SK-N-SH (cell line): ENCODE data around the gene SPRYD3. TPM values are rescaled to one million over a fixed set of nuclear protein-coding genes. Genes with fewer than 3 reads are reported as not detected.

ENCODE experiments used
- CTCF ChIA-PET: fragments of 300-600, 350-600 bp; formaldehyde crosslinking; extraction: SDS; loops from one replicate; lab custom pipeline; 2021; lab: Yijun Ruan, JAX
- POLR2A ChIA-PET: fragments of 350-600 bp; sonication (Branson Sonifier 250); formaldehyde crosslinking; extraction: SDS; loops from one replicate; lab custom pipeline; 2020; ENCODE audit warnings: antibody characterized with exemption, inconsistent platforms; lab: Yijun Ruan, JAX
- DNase-seq: peaks from one replicate; pipeline ENCODE4 v3.0.0; 2012
- H2AFZ ChIP-seq: fragments of 200-600 bp; sonication (generic); 2 replicates; pipeline ENCODE4 v1.8.1; 2016; ENCODE audit warnings: antibody characterized with exemption, mild to moderate bottlenecking, low read depth
- H3F3A ChIP-seq: fragments of 200-600 bp; sonication (generic); replicated peaks from 2 replicates; pipeline ENCODE3; 2016; ENCODE audit warnings: antibody characterized with exemption, mild to moderate bottlenecking; ENCODE audit not compliant: insufficient read depth
- H3K27ac ChIP-seq, 2 experiments: fragments of 200-500 bp in 1 of 2; fragments of 200-600 bp in 1 of 2; sonication (Bioruptor generic) in 1 of 2; sonication (generic), shearing (Covaris generic) in 1 of 2; 2 replicates each; pipeline versions ENCODE4 v1.5.1 to v1.6.1; 2014 to 2016; ENCODE audit warnings: low read depth in 2 of 2, inconsistent platforms in 1 of 2, low read length in 1 of 2, mild to moderate bottlenecking in 1 of 2, mixed read lengths in 1 of 2
- H3K27me3 ChIP-seq: fragments of 200-600 bp; sonication (generic), shearing (Covaris generic); 2 replicates; pipeline ENCODE4 v1.6.1; 2016; ENCODE audit warnings: mixed run types; ENCODE audit not compliant: insufficient read depth
- H3K36me3 ChIP-seq, 2 experiments: fragments of 200-500 bp in 1 of 2; fragments of 200-600 bp in 1 of 2; sonication (Bioruptor generic) in 1 of 2; sonication (generic) in 1 of 2; replicated peaks in 1 of 2; 2 replicates each; pipeline versions ENCODE3 to v1.5.1; 2014 to 2016; ENCODE audit warnings: low read length in 1 of 2, mild to moderate bottlenecking in 1 of 2; ENCODE audit not compliant: insufficient read depth in 2 of 2, control insufficient read depth in 1 of 2
- H3K4me1 ChIP-seq, 2 experiments: fragments of 200-500 bp in 1 of 2; fragments of 200-600 bp in 1 of 2; sonication (Bioruptor generic) in 1 of 2; sonication (generic), shearing (Covaris generic) in 1 of 2; 2 replicates each; pipeline versions ENCODE4 v1.5.1 to v1.6.1; 2014 to 2016; ENCODE audit warnings: low read depth in 1 of 2, low read length in 1 of 2, mixed run types in 1 of 2; ENCODE audit not compliant: insufficient read depth in 2 of 2, control insufficient read depth in 1 of 2
- H3K4me2 ChIP-seq: fragments of 200-600 bp; sonication (generic), shearing (Covaris generic); 2 replicates; pipeline ENCODE4 v1.6.1; 2017; ENCODE audit warnings: mixed run types
- H3K4me3 ChIP-seq, 2 experiments: fragments of 200-500 bp in 1 of 2; fragments of 200-600 bp in 1 of 2; sonication (Bioruptor generic) in 1 of 2; sonication (generic), shearing (Covaris generic) in 1 of 2; 2 replicates each; pipeline versions ENCODE4 v1.5.1 to v1.8.1; 2014 to 2016; ENCODE audit warnings: low read depth in 2 of 2, inconsistent platforms in 1 of 2, low read length in 1 of 2, mild to moderate bottlenecking in 1 of 2, mixed read lengths in 1 of 2, moderate library complexity in 1 of 2
- H3K79me2 ChIP-seq: fragments of 200-600 bp; sonication (generic); 2 replicates; pipeline ENCODE4 v1.8.1; 2017; ENCODE audit warnings: mild to moderate bottlenecking; ENCODE audit not compliant: insufficient read depth
- H3K9ac ChIP-seq: fragments of 200-600 bp; sonication (generic); 2 replicates; pipeline ENCODE4 v1.6.1; 2017; ENCODE audit warnings: mixed run types
- H3K9me2 ChIP-seq: fragments of 200-600 bp; sonication (generic); 2 replicates; pipeline ENCODE4 v1.6.1; 2017; ENCODE audit warnings: mixed run types
- H3K9me3 ChIP-seq: fragments of 200-600 bp; sonication (generic); 2 replicates; pipeline ENCODE4 v1.6.1; 2017; ENCODE audit warnings: mixed run types, mild to moderate bottlenecking, moderate library complexity
- H4K20me1 ChIP-seq: fragments of 200-600 bp; sonication (generic); 2 replicates; pipeline ENCODE4 v1.6.1; 2017; ENCODE audit warnings: mild to moderate bottlenecking, mixed run types; ENCODE audit not compliant: insufficient read depth
- EZH2phosphoT487 ChIP-seq: fragments of 200-600 bp; sonication (generic); IDR thresholded peaks from 2 replicates; pipeline ENCODE4 v1.6.1; 2017; ENCODE audit warnings: low read depth, mixed run types, mild to moderate bottlenecking, antibody characterized with exemption, moderate library complexity, borderline replicate concordance
- FOXJ3 ChIP-seq: sonication (generic); formaldehyde crosslinking; IDR thresholded peaks from 2 replicates; pipeline ENCODE4 v1.5.1; 2020; ENCODE audit warnings: mild to moderate bottlenecking, missing genetic modification reagents
- FOXM1 ChIP-seq: IDR thresholded peaks from 2 replicates; pipeline ENCODE4 v1.4.0; 2012; ENCODE audit warnings: low read depth, mild to moderate bottlenecking
- GABPA ChIP-seq: IDR thresholded peaks from 2 replicates; pipeline ENCODE4 v1.4.0; 2012; ENCODE audit warnings: low read depth, mild to moderate bottlenecking
- GATA2 ChIP-seq: sonication (generic); formaldehyde crosslinking; IDR thresholded peaks from 2 replicates; pipeline ENCODE4 v1.5.0; 2020; ENCODE audit warnings: mild to moderate bottlenecking, missing genetic modification reagents
- MEF2A ChIP-seq: IDR thresholded peaks from 2 replicates; pipeline ENCODE4 v1.4.0; 2012; ENCODE audit warnings: low read depth, borderline replicate concordance
- MXI1 ChIP-seq: IDR thresholded peaks from 2 replicates; pipeline ENCODE4 v1.6.1; 2012; ENCODE audit warnings: mild to moderate bottlenecking, low read depth, low read length, improper control_type of control experiment
- NFIC ChIP-seq: IDR thresholded peaks from 2 replicates; pipeline ENCODE4 v1.4.0; 2012; ENCODE audit warnings: borderline replicate concordance
- NRF1 ChIP-seq: IDR thresholded peaks from 2 replicates; pipeline ENCODE4 v1.6.1; 2012; ENCODE audit warnings: low read depth, mild to moderate bottlenecking, low read length
- POLR2AphosphoS5 ChIP-seq: IDR thresholded peaks from 2 replicates; pipeline ENCODE4 v1.6.1; 2012; ENCODE audit warnings: low read depth, low read length
- RAD21 ChIP-seq: IDR thresholded peaks from 2 replicates; pipeline ENCODE4 v1.6.1; 2012; ENCODE audit warnings: mild to moderate bottlenecking, low read length
- RCOR1 ChIP-seq: fragments of 150-350 bp; IDR thresholded peaks from 2 replicates; pipeline ENCODE4 v1.6.1; 2017; ENCODE audit warnings: antibody characterized with exemption, low read length
- RFX5 ChIP-seq: IDR thresholded peaks from 2 replicates; pipeline ENCODE4 v1.6.1; 2012; ENCODE audit warnings: mild to moderate bottlenecking, improper control_type of control experiment, low read length
- RXRA ChIP-seq: IDR thresholded peaks from 2 replicates; pipeline ENCODE4 v1.4.0; 2012; ENCODE audit warnings: low read depth, mild to moderate bottlenecking, borderline replicate concordance
- TCF12 ChIP-seq: IDR thresholded peaks from 2 replicates; pipeline ENCODE4 v1.4.0; 2012
- TEAD4 ChIP-seq: IDR thresholded peaks from 2 replicates; pipeline ENCODE4 v1.4.0; 2012; ENCODE audit warnings: mild to moderate bottlenecking, borderline replicate concordance; ENCODE audit not compliant: insufficient read depth
- USF1 ChIP-seq: IDR thresholded peaks from 2 replicates; pipeline ENCODE4 v1.4.0; 2012; ENCODE audit warnings: low read depth, borderline replicate concordance
- USF2 ChIP-seq: fragments of 150-350 bp; IDR thresholded peaks from 2 replicates; pipeline ENCODE4 v1.6.1; 2017; ENCODE audit warnings: antibody characterized with exemption, low read length, low read depth, borderline replicate concordance
- ZBTB33 ChIP-seq: IDR thresholded peaks from 2 replicates; pipeline ENCODE4 v1.4.0; 2012; ENCODE audit warnings: low read depth, borderline replicate concordance
- WGBS: methylation state at CpG from one replicate; pipeline ENCODE4 v1.1.6; 2017; ENCODE audit warnings: low lambda C conversion rate; 5-methylcytosine and 5-hydroxymethylcytosine counted together
- polyA plus RNA-seq, 3 experiments: library from polyadenylated mRNA; depleted of rRNA; stranded (reverse); fragments of >200 nt; gene quantifications; 2 replicates each; pipeline ENCODE4 v1.2.3, GENCODE V29; 2012
- TF ChIP-seq, protein P1 (sequence below): IDR thresholded peaks from 2 replicates; pipeline ENCODE4 v1.4.0; 2012; ENCODE audit warnings: low read depth
- TF ChIP-seq, protein P2 (sequence below): fragments of 150-350 bp; IDR thresholded peaks from 2 replicates; pipeline ENCODE4 v1.6.1; 2016; ENCODE audit warnings: mild to moderate bottlenecking, low read depth, low read length
- TF ChIP-seq, protein P3 (sequence below): fragments of 200-600 bp; sonication (generic); IDR thresholded peaks from 2 replicates; pipeline ENCODE4 v1.6.1; 2017; ENCODE audit warnings: antibody characterized with exemption, mild to moderate bottlenecking, moderate library complexity

SPRYD3 gene
- polyA plus RNA-seq, 1 of the 3 experiments (the other 2 are of a cell fraction), result 20.3 TPM

DNA sequence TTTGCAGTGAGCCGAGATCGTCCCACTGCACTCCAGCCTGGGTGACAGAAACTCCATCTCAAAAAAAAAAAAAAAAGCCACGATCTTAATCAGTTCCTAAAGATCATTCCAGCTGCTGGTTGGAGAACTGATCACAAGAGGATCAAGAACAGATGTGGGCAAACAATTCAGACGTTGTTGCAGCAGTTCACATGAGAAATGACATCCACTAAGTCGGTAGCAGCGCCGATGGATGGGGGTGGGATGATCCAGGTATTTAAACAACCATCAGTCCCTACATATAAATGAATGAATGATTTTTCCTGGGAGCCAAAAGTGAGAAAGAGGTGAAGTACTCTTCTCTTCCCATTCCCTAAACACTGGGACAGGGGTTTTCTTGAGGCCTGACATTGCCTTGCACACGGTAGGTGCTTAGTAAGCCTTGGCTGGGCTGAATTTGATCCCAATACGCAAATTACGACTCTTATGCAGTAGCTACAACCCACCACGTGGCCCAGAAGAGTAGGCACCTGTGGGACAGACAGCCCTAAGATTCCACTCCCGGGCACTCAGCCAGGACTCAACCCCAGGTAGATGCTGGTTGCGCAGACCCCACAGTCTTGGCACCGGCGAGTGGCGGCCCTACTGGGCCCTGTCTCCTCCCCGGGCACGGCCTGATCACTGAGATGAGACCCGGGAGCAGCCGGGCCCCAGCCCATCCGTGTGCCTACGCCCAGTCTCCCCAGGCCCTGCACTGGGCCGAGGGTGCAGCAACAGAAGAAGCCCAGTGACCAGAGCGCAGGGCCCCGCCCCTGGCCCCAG is 565 bp downstream of the SPRYD3 start:
- TF ChIP-seq RAD21, result no peak
- TF ChIP-seq TCF12, result no peak
- no peak for TF ChIP-seq TEAD4
- TF ChIP-seq USF2, result no peak
- no peak for TF ChIP-seq FOXM1
- no peak for TF ChIP-seq EZH2phosphoT487
- TF ChIP-seq, protein P1, sequence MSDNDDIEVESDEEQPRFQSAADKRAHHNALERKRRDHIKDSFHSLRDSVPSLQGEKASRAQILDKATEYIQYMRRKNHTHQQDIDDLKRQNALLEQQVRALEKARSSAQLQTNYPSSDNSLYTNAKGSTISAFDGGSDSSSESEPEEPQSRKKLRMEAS, result peak; percentile 44
- TF ChIP-seq RCOR1, result no peak
- TF ChIP-seq RFX5, result no peak
- TF ChIP-seq, protein P2, sequence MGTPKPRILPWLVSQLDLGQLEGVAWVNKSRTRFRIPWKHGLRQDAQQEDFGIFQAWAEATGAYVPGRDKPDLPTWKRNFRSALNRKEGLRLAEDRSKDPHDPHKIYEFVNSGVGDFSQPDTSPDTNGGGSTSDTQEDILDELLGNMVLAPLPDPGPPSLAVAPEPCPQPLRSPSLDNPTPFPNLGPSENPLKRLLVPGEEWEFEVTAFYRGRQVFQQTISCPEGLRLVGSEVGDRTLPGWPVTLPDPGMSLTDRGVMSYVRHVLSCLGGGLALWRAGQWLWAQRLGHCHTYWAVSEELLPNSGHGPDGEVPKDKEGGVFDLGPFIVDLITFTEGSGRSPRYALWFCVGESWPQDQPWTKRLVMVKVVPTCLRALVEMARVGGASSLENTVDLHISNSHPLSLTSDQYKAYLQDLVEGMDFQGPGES, result no peak
- peak; percentile 92 for TF ChIP-seq MXI1
- TF ChIP-seq GABPA, result no peak
- TF ChIP-seq FOXJ3 (CRISPR knock-in tag), result no peak
- TF ChIP-seq, protein P3, sequence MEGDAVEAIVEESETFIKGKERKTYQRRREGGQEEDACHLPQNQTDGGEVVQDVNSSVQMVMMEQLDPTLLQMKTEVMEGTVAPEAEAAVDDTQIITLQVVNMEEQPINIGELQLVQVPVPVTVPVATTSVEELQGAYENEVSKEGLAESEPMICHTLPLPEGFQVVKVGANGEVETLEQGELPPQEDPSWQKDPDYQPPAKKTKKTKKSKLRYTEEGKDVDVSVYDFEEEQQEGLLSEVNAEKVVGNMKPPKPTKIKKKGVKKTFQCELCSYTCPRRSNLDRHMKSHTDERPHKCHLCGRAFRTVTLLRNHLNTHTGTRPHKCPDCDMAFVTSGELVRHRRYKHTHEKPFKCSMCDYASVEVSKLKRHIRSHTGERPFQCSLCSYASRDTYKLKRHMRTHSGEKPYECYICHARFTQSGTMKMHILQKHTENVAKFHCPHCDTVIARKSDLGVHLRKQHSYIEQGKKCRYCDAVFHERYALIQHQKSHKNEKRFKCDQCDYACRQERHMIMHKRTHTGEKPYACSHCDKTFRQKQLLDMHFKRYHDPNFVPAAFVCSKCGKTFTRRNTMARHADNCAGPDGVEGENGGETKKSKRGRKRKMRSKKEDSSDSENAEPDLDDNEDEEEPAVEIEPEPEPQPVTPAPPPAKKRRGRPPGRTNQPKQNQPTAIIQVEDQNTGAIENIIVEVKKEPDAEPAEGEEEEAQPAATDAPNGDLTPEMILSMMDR, result no peak
- TF ChIP-seq POLR2AphosphoS5, result no peak
- TF ChIP-seq ZBTB33, result no peak
- peak; percentile 39; the same call in 1 of the 2 replicates for TF ChIP-seq NFIC
- TF ChIP-seq USF1, result peak; percentile 47; the same call in 1 of the 2 replicates
- no peak for TF ChIP-seq MEF2A
- TF ChIP-seq NRF1, result no peak
- TF ChIP-seq RXRA, result no peak
- no peak for TF ChIP-seq GATA2
- Histone ChIP-seq H3K36me3 (peaks cover 15 to 21% of the 10 kb centered on the region in 2 experiments), H3K27ac (peak overlapping the region; percentile 83 to 96), H3K9me3 (no peaks in the 10 kb centered on the region), H3K4me3 (peak overlapping the region; percentile 55 to 72), H3K9me2 (no peaks in the 10 kb centered on the region), H3K9ac (peak overlapping the region; percentile 83), H3K4me2 (peak overlapping the region; percentile 99), H3K79me2 (peaks cover 35% of the 10 kb centered on the region), H3K4me1 (peaks cover 7 to 14% of the 10 kb centered on the region in 2 experiments; a peak in 2 of 4 replicates), H3K27me3 (no peaks in the 10 kb centered on the region), H4K20me1 (no peaks in the 10 kb centered on the region), H3F3A (peaks cover 24% of the 10 kb centered on the region), H2AFZ (no peak overlapping the region; the same call in 1 of the 2 replicates)
- CTCF ChIA-PET, result interaction anchor here (1.0 to 8.8 kb wide), 8 partner anchors 11 to 119 kb away, joined by 3 to 130 read pairs (median 5); partner anchors contain the start of gene IGFBP6
- WGBS, result 42% methylated on average over 13 of the region's 25 CpGs
- POLR2A ChIA-PET, result interaction anchor here (0.5 to 2.0 kb wide), 12 partner anchors 10 to 102 kb away, joined by 3 to 10 read pairs (median 4); partner anchors contain the start of genes CSAD, IGFBP6, SOAT2 and ZNF740
- DNase-seq, result no peak
